ENCODE data around the gene CROT.

The CROT gene

DNA sequence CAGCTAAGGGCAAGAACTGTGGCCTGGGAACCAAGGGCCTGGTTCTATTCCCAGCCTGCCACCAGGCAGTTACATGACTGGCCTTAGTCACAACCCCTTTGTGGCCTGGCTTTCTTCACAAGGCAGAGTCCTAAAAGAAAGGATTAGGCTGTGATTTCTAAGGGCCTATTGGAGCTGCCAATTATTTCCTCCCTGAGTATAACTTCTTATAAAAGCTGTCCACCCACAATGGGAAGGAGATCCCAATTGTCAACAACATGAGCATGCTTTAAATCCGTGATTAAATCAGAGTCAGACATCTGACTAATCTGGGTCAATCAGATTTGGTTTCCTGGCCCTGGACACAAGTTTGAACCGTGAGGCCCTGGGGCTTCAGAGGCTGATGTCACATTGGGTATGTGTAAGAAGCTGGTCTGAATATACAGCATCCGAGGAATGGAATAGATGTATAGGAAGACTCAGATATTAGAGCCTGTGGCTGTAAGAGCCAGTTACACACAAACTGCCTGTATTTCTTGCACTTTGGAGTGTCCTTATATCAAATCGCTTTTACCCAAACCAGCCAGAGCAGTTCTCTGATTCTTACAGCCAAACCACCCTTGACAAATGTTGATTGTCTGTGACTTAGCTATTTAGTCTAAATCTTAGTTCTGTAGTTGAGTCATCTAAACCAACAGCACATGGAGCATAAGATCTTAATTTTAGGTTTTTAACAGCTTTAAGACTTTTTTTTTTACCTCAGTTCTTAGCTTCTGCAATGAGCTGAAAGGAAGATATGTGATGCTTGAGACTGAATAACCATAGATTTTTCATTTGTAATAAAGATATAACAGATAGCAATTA lies 68.7 kb downstream of the CROT start:
- DNase-seq (ENCODE audit: low read depth in 1 of 2, low spot score in 1 of 2), result no peak

DNA sequence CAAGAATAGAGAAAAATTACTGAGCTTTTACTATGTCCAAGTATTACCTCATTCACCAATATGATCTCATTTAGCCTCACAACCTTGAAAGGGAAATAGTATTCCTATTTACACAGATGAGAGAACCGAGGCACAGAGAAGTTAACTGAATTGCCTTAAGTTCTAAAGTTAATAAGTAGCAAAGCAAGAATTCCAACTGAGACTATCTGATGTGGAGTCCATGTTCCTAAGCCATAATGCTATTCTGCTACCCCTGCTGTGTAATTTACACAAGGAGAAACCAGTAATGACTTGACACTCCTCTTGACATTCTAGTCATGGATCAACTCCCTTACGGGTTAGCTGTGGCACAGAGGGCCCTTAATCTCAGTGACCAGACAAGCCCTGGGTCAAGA lies 69.3 kb downstream of the CROT start:
- DNase-seq (ENCODE audit: low read depth in 1 of 2, low spot score in 1 of 2), result no peak

- DNase-seq (ENCODE audit: low read depth in 1 of 2, low spot score in 1 of 2), result peak in 1 of 2 donors; percentile 21
Observed at GRCh38 chr7:87416682-87417587, 71.5 kb downstream of the CROT start.

DNA sequence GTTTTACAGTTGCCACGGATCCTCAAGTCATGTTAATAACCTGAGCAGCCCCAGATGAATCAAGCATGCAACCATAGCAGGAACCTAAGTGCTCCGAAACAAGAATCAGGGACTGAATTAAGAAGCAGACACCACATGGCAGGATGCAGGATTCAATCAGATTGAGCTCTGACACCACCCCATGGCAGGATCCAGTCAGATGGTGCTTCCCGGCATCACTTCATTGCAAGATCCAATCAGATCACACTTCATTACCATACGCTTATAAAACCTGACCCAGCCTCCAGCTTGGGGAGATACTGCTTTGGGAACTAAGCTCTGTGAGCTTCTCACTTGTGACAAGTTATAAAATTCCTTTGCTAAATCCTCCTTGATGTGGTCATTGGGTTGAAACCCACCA lies 74.7 kb downstream of the CROT start:
- DNase-seq (ENCODE audit: low read depth in 1 of 2, low spot score in 1 of 2), result no peak

DNA sequence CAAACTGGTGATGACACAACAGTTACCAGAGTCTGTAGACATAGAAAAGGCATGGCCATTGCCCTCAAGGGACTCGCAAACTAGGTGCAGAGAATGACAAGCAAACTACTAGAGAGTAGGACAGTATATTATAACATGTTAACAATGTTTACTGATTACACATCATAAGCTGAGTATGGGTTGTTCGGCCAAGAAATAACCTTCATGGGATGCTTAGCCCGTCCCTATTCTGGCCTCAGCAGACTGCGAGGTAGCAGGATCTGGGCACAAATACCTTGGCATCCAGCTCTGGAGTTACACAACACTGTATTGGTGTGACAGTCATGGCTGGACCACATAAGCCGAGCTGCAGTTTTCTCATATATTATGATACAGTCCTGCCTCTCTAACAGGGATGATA lies 78.6 kb downstream of the CROT start:
- DNase-seq (ENCODE audit: low read depth in 1 of 2, low spot score in 1 of 2), result no peak

DNA sequence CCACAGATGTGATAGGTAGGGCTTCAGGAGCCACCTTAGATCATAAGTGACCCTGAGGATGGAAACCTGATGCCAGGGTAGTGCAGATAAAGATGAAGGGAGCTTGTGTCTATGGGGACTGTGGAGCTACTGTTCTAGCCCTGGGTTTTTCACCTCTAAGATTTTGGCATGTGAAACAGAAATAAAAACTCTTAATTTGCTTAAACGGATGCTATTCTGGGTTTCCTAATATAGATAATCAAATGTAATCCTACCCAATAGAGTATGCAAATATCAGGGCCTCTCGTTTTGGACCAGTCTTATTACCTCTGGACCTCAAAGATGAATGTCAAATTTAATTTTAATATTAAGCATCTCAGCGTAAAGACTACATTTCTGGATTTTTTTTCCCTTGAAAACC lies 80.7 kb downstream of the CROT start:
- no peak for DNase-seq (ENCODE audit: low read depth in 1 of 2, low spot score in 1 of 2)

DNA sequence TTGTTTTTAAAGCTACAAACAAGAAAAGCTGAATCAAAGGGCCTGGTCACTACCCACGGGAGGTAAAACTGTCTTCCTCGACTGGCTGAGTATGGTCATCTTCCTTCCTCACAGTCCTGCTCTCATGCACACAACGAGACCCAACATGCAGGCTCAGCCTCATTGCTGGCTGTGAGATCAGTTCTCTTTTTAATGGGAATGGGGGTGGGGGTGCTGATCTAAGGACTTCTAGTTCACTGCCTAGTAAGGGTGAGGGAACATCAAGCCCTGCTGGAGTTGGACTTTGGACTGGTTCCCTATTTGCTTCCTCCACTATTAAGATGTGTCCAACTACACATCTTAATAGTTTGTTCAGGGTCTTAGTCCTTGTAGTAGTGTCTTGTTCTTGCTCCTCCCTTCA lies 81.8 kb downstream of the CROT start:
- no peak for DNase-seq (ENCODE audit: low read depth in 1 of 2, low spot score in 1 of 2)

GRCh38 chr7:87432536-87432935 lies 87.1 kb downstream of the CROT start:
- no peak for DNase-seq (ENCODE audit: low read depth in 1 of 2, low spot score in 1 of 2)

DNA sequence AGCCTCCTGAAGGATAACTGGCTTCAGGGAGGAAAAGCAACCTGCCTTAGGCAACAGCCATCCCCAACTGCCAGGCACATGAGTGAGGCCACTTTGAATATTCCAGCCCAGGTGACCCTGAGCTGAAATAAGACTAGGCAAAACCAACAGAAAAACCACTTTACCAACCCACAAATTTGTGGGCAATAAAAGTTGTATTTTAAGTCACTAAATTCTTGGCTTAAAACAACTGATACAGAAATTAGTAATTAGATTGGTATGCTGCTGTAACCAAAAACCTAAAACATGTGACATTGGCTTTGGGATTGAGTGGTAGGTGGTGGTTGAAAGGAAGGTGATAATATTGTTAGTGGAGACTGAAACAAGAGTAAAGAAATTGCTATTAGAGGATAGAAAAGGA lies 90.1 kb downstream of the CROT start:
- no peak for DNase-seq (ENCODE audit: low read depth in 1 of 2, low spot score in 1 of 2)

GRCh38 chr7:87445897-87446296 lies 100.4 kb downstream of the CROT start:
- DNase-seq (ENCODE audit: low read depth in 1 of 2, low spot score in 1 of 2), result no peak

- DNase-seq (ENCODE audit: low read depth in 1 of 2, low spot score in 1 of 2), result no peak
Observed at GRCh38 chr7:87447116-87447635, 101.7 kb downstream of the CROT start.

DNA sequence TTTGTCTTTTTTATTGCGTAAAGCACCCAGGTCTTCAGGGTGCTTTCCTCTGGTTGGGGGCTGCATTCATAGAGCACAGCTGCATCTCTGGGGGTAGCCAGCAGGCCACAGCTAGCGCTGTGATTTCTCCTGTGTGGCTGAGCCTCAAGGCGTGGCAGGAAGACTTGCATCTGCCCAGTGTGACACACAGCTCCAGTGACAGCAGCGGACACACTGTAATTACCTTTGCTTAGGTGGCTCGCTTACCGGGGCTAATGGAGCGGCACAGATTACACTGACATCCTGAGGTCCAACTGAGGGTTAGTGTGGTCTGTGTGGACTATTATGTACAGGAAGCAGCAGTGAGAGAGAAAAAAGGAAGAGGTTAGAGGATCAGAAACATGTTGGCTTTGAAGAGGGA lies 102.9 kb downstream of the CROT start:
- DNase-seq (ENCODE audit: low read depth in 1 of 2, low spot score in 1 of 2), result no peak

Measured in stimulated activated CD4-positive, alpha-beta T cell treated with anti-CD3 and anti-CD28 coated beads, Interleukin-15, amount 100 ng/mL, for 1 hour (primary cell).